Heart left ventricle (tissue), 16 donors: Measurements from ENCODE around the gene NUDT1. TPM values are rescaled to one million over a fixed set of nuclear protein-coding genes. Genes with fewer than 3 reads are reported as not detected.

ENCODE experiments used
- ATAC-seq, 4 donors: fragments of 200-7000 bp; cut with Tn5 transposase; one replicate each; pipeline ENCODE4 v1.9.1; 2020 to 2022; ENCODE audit warnings: moderate library complexity in 4 of 4, mild to moderate bottlenecking in 3 of 4, moderate number of reproducible peaks in 1 of 4
- DNase-seq, 5 donors: peaks; one replicate each; pipeline ENCODE4 v3.0.0-alpha.2; 2020
- H3K27ac ChIP-seq, 12 donors: fragments of 200-600 bp; sonication (generic) in 4 of 12; one replicate each; pipeline versions ENCODE4 v1.5.0 to v1.8.0; 2016 to 2022; ENCODE audit warnings: mild to moderate bottlenecking in 2 of 12
- H3K27me3 ChIP-seq, 9 donors: fragments of 200-600 bp; sonication (generic) in 2 of 9; one replicate each; pipeline versions ENCODE4 v1.5.1 to v1.8.0; 2016 to 2022; ENCODE audit warnings: mild to moderate bottlenecking in 3 of 9
- H3K36me3 ChIP-seq, 9 donors: fragments of 200-600 bp; sonication (generic) in 2 of 9; one replicate each; pipeline versions ENCODE4 v1.5.0 to v1.8.0; 2018 to 2022; ENCODE audit warnings: mild to moderate bottlenecking in 2 of 9
- H3K4me1 ChIP-seq, 12 donors: fragments of 200-600 bp; sonication (generic) in 4 of 12; one replicate each; pipeline versions ENCODE4 v1.5.0 to v1.8.0; 2016 to 2022; ENCODE audit warnings: mild to moderate bottlenecking in 3 of 12
- H3K4me3 ChIP-seq, 12 donors: fragments of 200-600 bp; sonication (generic) in 4 of 12; one replicate each; pipeline versions ENCODE4 v1.5.0 to v1.8.0; 2017 to 2022; ENCODE audit warnings: mild to moderate bottlenecking in 9 of 12, moderate library complexity in 4 of 12
- H3K9me3 ChIP-seq, 12 donors: fragments of 200-600 bp; sonication (generic) in 4 of 12; one replicate each; pipeline versions ENCODE4 v1.5.0 to v1.8.0; 2016 to 2022; ENCODE audit warnings: mild to moderate bottlenecking in 1 of 12
- POLR2A ChIP-seq, 2 donors: fragments of 450-650 bp; IDR thresholded peaks; one replicate each; pipeline ENCODE4 v1.6.1; 2017; ENCODE audit warnings: antibody characterized with exemption in 2 of 2, mild to moderate bottlenecking in 2 of 2, moderate library complexity in 2 of 2
- WGBS, 4 donors: extraction: QIAGEN DNeasy Blood & Tissue Kit in 2 of 4; methylation state at CpG; one replicate each; pipeline versions ENCODE4 v1.1.5 to v1.1.7; 2013 to 2018; 5-methylcytosine and 5-hydroxymethylcytosine counted together
- intact Hi-C, 10 donors: fragments of 100-400 bp; cut with DNase I; formaldehyde crosslinking; loops; one replicate each; pipeline versions ENCODE4 v1.11.1 to v1.14.2; 2022
- polyA plus RNA-seq, 2 donors: library from polyadenylated mRNA; stranded (reverse); fragments of 200-250 nt; gene quantifications; one replicate each; pipeline ENCODE4 v1.2.3, GENCODE V29; 2013
- total RNA-seq, 9 donors: library from RNA; depleted of rRNA in 2 of 9; stranded (reverse); fragments of >200 nt in 2 of 9; fragmentation: NEBNext Ultra II Directional in 3 of 9; extraction: Animal tissue kit (Norgen Biotek cat#: 25700) in 3 of 9; gene quantifications; one replicate each; pipeline versions ENCODE4 v1.1.0 to v1.2.4, GENCODE V29; 2016 to 2023
- TF ChIP-seq, protein P1 (sequence below), 12 donors: fragments of 200-600 bp; sonication (generic) in 4 of 12; IDR thresholded peaks; one replicate each; pipeline versions ENCODE4 v1.5.0 to v1.8.0; 2018 to 2022; ENCODE audit warnings: antibody characterized with exemption in 12 of 12, mild to moderate bottlenecking in 5 of 12
- donor health status: ischemic (EF 13 %, LVEDD 7.1; RV severe dilation, severe dysfunction).
- donor health status: healthy with polysubstance abuse.
- donor health status: DM: no; HTN: yes; CAD: no.
- donor health status: DM: no; HTN: no; CAD: no.
- donor health status: ischemic (EF 25% LVEDD 6.9; RV normal size, moderate dysfunction).
- donor health status: ischemic (EF 25% LVEDD 5.7; RV mildly dilated, moderate dysfunction).
- donor health status: healthy.
- donor health status: DM: yes; HTN: yes; CAD: no.
- donor health status: ischemic (EF 35%, LVEDD 5.7; RV mildly dilated, moderate dysfunction).
- donor health status: nonischemic (EF 11% LVEDD 7.7; RV severe dilation, severe dysfunction).
- donor health status: DM: yes; HTN: yes; CAD: no.
- donor health status: PGD.
- donor health status: ischemic (EF 29% LVEDD 5.4; RV normal size, mild dysfunction).
- donor health status: nonischemic (EF 23%, LVEDD 6.1; RV moderate dilation, normal function).

NUDT1 gene
- total and polyA plus RNA-seq, 11 donors, result 9.8 to 23.7 (median 16.1) TPM

DNA sequence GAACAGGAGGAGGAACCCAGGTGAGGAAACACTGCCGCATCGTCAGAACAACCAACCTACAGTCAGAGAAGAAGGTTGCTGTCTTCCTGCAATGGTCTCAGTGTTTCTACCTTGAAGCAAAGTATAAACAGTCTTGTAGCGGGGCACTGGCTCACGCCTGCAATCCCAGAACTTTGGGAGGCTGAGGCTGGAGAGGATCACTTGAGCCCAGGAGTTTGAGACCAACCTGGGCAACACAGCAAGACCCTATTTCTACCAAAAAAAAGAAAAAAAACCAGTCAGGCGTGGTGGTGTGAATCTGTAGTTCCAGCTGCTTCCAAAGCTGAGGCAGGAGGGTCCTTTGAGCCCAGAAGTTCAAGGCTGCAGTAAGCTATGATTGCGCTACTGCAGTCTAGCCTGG lies 48.9 kb downstream of the NUDT1 start:
- H3K36me3 ChIP-seq, result peaks cover 0 to 11% (median 0%) of the 10 kb centered on the region in 9 donors
- H3K27me3 ChIP-seq, result no peaks in the 10 kb centered on the region
- H3K4me3 ChIP-seq, result no peak overlapping the region
- H3K27ac ChIP-seq, result no peak overlapping the region
- no peaks in the 10 kb centered on the region for H3K4me1 ChIP-seq
- ATAC-seq (no peak), DNase-seq (no peak)
- WGBS, 4 donors, result 94 to 97% (median 95%) methylated on average over 6 of the region's 6 CpGs
- TF ChIP-seq, protein P1, sequence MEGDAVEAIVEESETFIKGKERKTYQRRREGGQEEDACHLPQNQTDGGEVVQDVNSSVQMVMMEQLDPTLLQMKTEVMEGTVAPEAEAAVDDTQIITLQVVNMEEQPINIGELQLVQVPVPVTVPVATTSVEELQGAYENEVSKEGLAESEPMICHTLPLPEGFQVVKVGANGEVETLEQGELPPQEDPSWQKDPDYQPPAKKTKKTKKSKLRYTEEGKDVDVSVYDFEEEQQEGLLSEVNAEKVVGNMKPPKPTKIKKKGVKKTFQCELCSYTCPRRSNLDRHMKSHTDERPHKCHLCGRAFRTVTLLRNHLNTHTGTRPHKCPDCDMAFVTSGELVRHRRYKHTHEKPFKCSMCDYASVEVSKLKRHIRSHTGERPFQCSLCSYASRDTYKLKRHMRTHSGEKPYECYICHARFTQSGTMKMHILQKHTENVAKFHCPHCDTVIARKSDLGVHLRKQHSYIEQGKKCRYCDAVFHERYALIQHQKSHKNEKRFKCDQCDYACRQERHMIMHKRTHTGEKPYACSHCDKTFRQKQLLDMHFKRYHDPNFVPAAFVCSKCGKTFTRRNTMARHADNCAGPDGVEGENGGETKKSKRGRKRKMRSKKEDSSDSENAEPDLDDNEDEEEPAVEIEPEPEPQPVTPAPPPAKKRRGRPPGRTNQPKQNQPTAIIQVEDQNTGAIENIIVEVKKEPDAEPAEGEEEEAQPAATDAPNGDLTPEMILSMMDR (IDR thresholded peaks at IDR 0.05), result no peak
- TF ChIP-seq POLR2A (IDR thresholded peaks at IDR 0.05), result no peak
- H3K9me3 ChIP-seq, result no peaks in the 10 kb centered on the region
- intact Hi-C loops, result no loop called here

DNA sequence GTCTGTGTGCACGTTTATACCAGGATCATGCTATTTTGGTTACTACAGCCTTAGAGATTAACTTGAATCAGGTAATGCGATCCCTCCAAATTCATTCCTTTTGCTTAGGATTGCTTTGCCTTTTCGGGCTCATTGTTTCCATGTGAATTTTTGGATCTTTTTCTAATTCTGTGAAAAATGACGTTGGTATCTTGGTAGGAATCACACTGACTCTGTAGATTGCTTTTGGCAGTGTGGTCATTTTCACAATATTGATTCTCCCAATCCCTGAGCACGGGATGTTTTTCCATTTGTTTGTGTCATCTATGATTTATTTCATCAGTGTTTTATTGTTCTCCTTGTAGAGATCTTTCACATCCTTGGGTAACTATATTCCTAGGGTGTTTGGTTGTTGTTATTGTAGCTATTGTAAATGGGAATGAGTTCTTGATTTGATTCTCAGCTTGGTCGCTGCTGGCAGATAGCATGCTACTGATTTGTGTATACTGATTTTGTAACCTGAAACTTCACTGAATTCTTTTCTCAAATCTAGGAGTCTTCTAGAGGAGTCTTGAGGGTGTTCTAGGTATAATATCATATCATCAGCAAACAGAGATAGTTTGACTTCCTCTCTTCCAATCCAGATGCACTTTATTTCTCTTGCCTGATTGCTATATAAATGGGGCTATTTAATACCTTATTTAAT lies 54.1 kb downstream of the NUDT1 start:
- Histone ChIP-seq H3K27ac (no peak overlapping the region), H3K4me1 (peaks cover 0 to 25% (median 0%) of the 10 kb centered on the region in 12 donors), H3K27me3 (no peaks in the 10 kb centered on the region), H3K4me3 (no peak overlapping the region), H3K36me3 (no peaks in the 10 kb centered on the region), H3K9me3 (no peaks in the 10 kb centered on the region)
- 85 to 88% (median 86%) methylated on average over 6 of the region's 6 CpGs for WGBS, 4 donors
- DNase-seq (no peak), ATAC-seq (no peak)
- intact Hi-C loops, result no loop called here
- TF ChIP-seq, protein P1 (IDR thresholded peaks at IDR 0.05), result no peak
- TF ChIP-seq POLR2A (IDR thresholded peaks at IDR 0.05), result no peak

DNA sequence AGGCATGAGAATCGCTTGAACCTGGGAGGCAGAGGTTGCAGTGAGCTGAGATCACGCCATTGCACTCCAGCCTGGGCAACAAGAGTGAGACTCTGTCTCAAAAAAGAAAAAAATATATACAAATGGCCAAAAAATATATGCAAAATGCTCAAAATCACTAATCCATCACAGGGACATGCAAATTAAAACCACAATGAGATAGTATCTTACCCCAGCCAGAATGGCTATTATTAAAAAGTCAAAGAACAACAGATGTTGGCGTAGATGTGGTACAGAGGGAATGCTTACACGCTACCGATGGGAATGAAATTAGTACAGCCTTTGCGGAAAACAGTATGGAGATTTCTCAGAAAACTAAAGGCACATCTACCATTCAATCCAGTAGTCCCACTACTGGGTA lies 54.8 kb downstream of the NUDT1 start:
- ATAC-seq, result no peak
- WGBS, 4 donors, result 95 to 99% (median 96%) methylated on average over 6 of the region's 6 CpGs

DNA sequence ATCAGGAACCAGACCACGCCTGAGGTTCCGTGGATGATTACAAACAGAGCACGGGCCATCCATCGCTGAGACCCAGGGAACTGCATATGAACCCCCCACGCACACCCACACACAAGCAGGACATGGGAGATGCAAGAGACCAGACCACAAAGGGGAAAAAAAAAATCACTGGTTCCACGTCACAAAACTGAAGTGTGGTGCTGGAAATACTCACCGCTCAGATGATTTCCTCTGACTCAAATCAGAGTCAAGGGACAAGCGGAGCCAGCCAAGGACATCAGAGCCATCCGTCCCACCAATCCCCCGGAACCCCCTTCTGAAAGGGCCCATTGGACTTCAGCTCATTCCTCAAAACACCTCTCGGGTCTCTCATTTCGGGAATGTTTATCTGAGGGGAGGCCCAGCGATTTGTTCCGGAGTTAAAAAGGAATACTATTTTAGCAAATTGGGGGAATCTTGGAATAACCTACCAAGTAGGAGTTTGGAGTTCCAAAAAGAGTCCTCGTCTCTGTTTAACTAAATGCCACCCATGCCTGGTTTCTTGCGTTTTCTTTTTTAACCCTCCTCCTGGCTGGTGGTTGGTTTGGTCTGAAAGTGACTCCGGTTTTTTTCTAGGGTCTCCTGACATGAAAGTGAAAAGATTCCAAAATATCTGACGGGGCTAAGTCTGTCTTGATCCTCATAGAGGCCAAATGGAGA lies 57.3 kb downstream of the NUDT1 start:
- TF ChIP-seq, protein P1 (IDR thresholded peaks at IDR 0.05), result no peak
- TF ChIP-seq POLR2A (IDR thresholded peaks at IDR 0.05), result no peak
- 58 to 68% (median 65%) methylated on average over 18 of the region's 18 CpGs for WGBS, 4 donors
- H3K36me3 ChIP-seq, result no peaks in the 10 kb centered on the region
- DNase-seq (peak in 2 of 5 donors; percentile 30 to 49), ATAC-seq (peak; percentile 37 to 92 (median 64))
- intact Hi-C loops, result no loop called here
- H3K4me3 ChIP-seq, result no peak overlapping the region
- no peaks in the 10 kb centered on the region for H3K9me3 ChIP-seq
- H3K27ac ChIP-seq, result peak overlapping the region in 7 of 12 donors; percentile 30 to 66 (median 57)
- H3K27me3 ChIP-seq, result no peaks in the 10 kb centered on the region
- H3K4me1 ChIP-seq, result peaks cover 0 to 29% (median 3%) of the 10 kb centered on the region in 12 donors

More for the DNA sequence above, 54.8 kb downstream of the NUDT1 start:
- Histone ChIP-seq H3K9me3 (no peaks in the 10 kb centered on the region), H3K4me1 (peaks cover 0 to 29% (median 0%) of the 10 kb centered on the region in 12 donors), H3K36me3 (no peaks in the 10 kb centered on the region), H3K4me3 (no peak overlapping the region), H3K27me3 (no peaks in the 10 kb centered on the region), H3K27ac (no peak overlapping the region)
- intact Hi-C loops, result no loop called here
- no peak for DNase-seq
- no peak for TF ChIP-seq POLR2A (IDR thresholded peaks at IDR 0.05)
- TF ChIP-seq, protein P1 (IDR thresholded peaks at IDR 0.05), result no peak
